Left lung (tissue), 10 donors: ENCODE data around the gene FAM170B. TPM values are rescaled to one million over a fixed set of nuclear protein-coding genes. Genes with fewer than 3 reads are reported as not detected.

Experiments
- ATAC-seq: fragments of 200-7000 bp; cut with Tn5 transposase; one replicate; pipeline ENCODE4 v1.9.1; 2020; ENCODE audit warnings: moderate library complexity
- DNase-seq, 4 donors: peaks; one replicate each; pipeline ENCODE4 v3.0.0-alpha.2; 2013 to 2020
- H3K27ac ChIP-seq, 2 donors: fragments of 200-600 bp; sonication (generic) in 1 of 2; one replicate each; pipeline versions ENCODE4 v1.5.0 to v1.8.0; 2020 to 2021
- H3K27me3 ChIP-seq, 2 donors: fragments of 200-600 bp; sonication (generic) in 1 of 2; one replicate each; pipeline versions ENCODE4 v1.5.0 to v1.8.0; 2020 to 2021
- H3K36me3 ChIP-seq, 2 donors: fragments of 200-600 bp; sonication (generic) in 1 of 2; one replicate each; pipeline versions ENCODE4 v1.5.0 to v1.8.0; 2020 to 2021
- H3K4me1 ChIP-seq, 2 donors: fragments of 200-600 bp; one replicate each; pipeline ENCODE4 v1.8.0; 2021
- H3K4me3 ChIP-seq, 2 donors: fragments of 200-600 bp; sonication (generic) in 1 of 2; one replicate each; pipeline versions ENCODE4 v1.5.0 to v1.8.0; 2020 to 2021; ENCODE audit warnings: mild to moderate bottlenecking in 1 of 2
- H3K9me3 ChIP-seq, 2 donors: fragments of 200-600 bp; sonication (generic) in 1 of 2; one replicate each; pipeline versions ENCODE4 v1.5.0 to v1.8.0; 2020 to 2021
- CTCF ChIP-seq, 2 donors: fragments of 200-600 bp; sonication (generic) in 1 of 2; IDR thresholded peaks; one replicate each; pipeline versions ENCODE4 v1.5.0 to v1.8.0; 2021; ENCODE audit warnings: antibody characterized with exemption in 2 of 2
- intact Hi-C, 2 donors: fragments of 100-400 bp; cut with DNase I; formaldehyde crosslinking; loops; one replicate each; pipeline versions ENCODE4 v1.11.2 to v1.14.2; 2022
- polyA plus RNA-seq, 6 donors: library from polyadenylated mRNA; unstranded; fragments of 120-200 nt; gene quantifications; one replicate each; pipeline ENCODE4 v1.2.1, GENCODE V29; 2013; ENCODE audit not compliant: insufficient read length in 6 of 6
- total RNA-seq, 2 donors: library from RNA; stranded (reverse); fragmentation: NEBNext Ultra II Directional; extraction: Animal tissue kit (Norgen Biotek cat#: 25700); gene quantifications; one replicate each; pipeline ENCODE4 v1.2.1, GENCODE V29; 2021
- donor health status: DM: no; HTN: yes; CAD: no.
- donor health status: DM: no; HTN: no; CAD: no.

Gene FAM170B
- total and polyA plus RNA-seq, 8 donors: 0.26 TPM; not detected in 7

- no peaks in the 10 kb centered on the region for H3K36me3 ChIP-seq
- peaks cover 0 to 16% of the 10 kb centered on the region in 2 donors for H3K9me3 ChIP-seq
- H3K27ac ChIP-seq: no peak overlapping the region
- DNase-seq (no peak), ATAC-seq (no peak)
- intact Hi-C loops: no loop called here
- no peaks in the 10 kb centered on the region for H3K27me3 ChIP-seq
- no peak overlapping the region for H3K4me3 ChIP-seq
- no peak for TF ChIP-seq CTCF (IDR thresholded peaks at IDR 0.05)
- peaks cover 21 to 37% of the 10 kb centered on the region in 2 donors for H3K4me1 ChIP-seq
These were observed 50.6 kb downstream of the FAM170B start for GRCh38 chr10:49083261-49083660.

- Histone ChIP-seq H3K9me3 (peaks cover 0 to 16% of the 10 kb centered on the region in 2 donors), H3K36me3 (no peaks in the 10 kb centered on the region), H3K27ac (no peak overlapping the region), H3K4me3 (no peak overlapping the region), H3K4me1 (peaks cover 21 to 37% of the 10 kb centered on the region in 2 donors), H3K27me3 (no peaks in the 10 kb centered on the region)
- intact Hi-C loops: no loop called here
- ATAC-seq: no peak
- TF ChIP-seq CTCF (IDR thresholded peaks at IDR 0.05): no peak
- no peak for DNase-seq
These were observed 51.1 kb downstream of the FAM170B start for GRCh38 chr10:49082766-49083165.

DNA sequence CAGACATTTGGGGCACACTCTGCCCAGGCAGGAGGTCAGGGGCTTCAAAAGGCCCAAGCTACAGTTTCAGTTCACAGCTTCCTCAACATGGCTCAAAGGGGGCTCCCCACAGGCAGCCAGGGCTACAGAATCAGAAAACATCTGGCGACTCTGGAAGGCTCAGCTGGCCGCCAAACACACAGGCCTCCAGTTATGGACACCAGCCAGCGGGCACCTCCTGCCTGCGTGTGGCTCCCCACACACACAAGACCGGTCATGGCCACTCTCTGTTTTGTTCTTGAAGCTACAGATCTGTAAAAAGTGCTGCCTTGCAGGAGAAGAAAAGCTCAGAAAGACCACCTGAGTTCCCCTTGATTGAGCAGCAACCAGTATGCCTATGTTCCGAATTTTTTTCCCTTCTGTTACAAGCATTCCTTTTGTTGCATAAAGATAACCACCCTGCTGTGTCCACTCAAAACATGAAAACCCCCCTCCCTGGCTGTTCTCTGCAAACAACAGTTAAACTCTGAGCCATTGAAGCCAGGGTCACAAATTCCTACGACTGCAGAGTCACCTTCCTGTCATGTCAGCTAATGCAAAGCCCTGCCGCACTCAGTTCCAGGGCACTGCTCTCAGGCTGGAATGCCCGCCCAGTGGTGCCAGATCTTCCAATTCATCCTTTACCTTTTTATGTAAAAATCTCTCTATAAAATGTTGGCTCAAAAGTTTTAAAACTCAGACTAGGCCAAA, 52.1 kb downstream of the FAM170B start:
- Histone ChIP-seq H3K36me3 (no peaks in the 10 kb centered on the region), H3K4me3 (no peak overlapping the region), H3K4me1 (peaks cover 25 to 42% of the 10 kb centered on the region in 2 donors), H3K27me3 (no peaks in the 10 kb centered on the region), H3K9me3 (peaks cover 0 to 8% of the 10 kb centered on the region in 2 donors), H3K27ac (no peak overlapping the region)
- ATAC-seq (no peak), DNase-seq (peak in 2 of 4 donors; percentile 22 to 48)
- TF ChIP-seq CTCF (IDR thresholded peaks at IDR 0.05): no peak
- intact Hi-C loops: no loop called here

Other genes starting within 250 kb of the FAM170B start
- 1 to 10 TPM in 1 of 2 donors, under 1 TPM in 1; 0.50 to 1.2 TPM for gene LRRC18, start 194.2 kb downstream of the FAM170B start, total RNA-seq
- gene LRRC18, start 194.2 kb downstream of the FAM170B start, polyA plus RNA-seq: 1 to 10 TPM; 1.1 to 2.1 (median 1.7) TPM
- gene VSTM4, start 18.5 kb downstream of the FAM170B start, total RNA-seq: 10 to 100 TPM; 11.0 to 13.2 TPM
- 10 to 100 TPM; 28.3 to 36.9 (median 32.4) TPM for gene VSTM4, start 18.5 kb downstream of the FAM170B start, polyA plus RNA-seq
- 10 to 100 TPM; 19.4 to 46.9 TPM for gene TMEM273, start 54.4 kb upstream of the FAM170B start, total RNA-seq
- 1 to 10 TPM; 5.5 to 9.8 (median 6.3) TPM for gene TMEM273, start 54.4 kb upstream of the FAM170B start, polyA plus RNA-seq
- not detected for gene C10orf71, start 165.1 kb upstream of the FAM170B start, total RNA-seq
- gene C10orf71, start 165.1 kb upstream of the FAM170B start, polyA plus RNA-seq: not detected